HepG2 (cell line): Measurements from ENCODE around the gene SLC44A4. TPM values are rescaled to one million over a fixed set of nuclear protein-coding genes. Genes with fewer than 3 reads are reported as not detected.

Experiments used
- ERF ChIP-seq: IDR thresholded peaks from 2 replicates; pipeline ENCODE4 v1.6.1; 2018; ENCODE audit warnings: missing biosample characterization, missing genetic modification reagents
- MAZ ChIP-seq, 2 experiments: sonication (generic) in 1 of 2; formaldehyde crosslinking in 1 of 2; IDR thresholded peaks; 2 replicates each; pipeline versions ENCODE4 v1.5.0 to v1.6.1; 2012 to 2020; ENCODE audit warnings: low read depth in 2 of 2, mild to moderate bottlenecking in 2 of 2, borderline replicate concordance in 1 of 2, improper control_type of control experiment in 1 of 2, low read length in 1 of 2, missing genetic modification reagents in 1 of 2, moderate library complexity in 1 of 2
- MYC ChIP-seq: sonication (generic); formaldehyde crosslinking; IDR thresholded peaks from 2 replicates; pipeline ENCODE4 v1.9.0; 2021; ENCODE audit warnings: missing genetic modification reagents, borderline replicate concordance
- ONECUT2 ChIP-seq: sonication (generic); formaldehyde crosslinking; IDR thresholded peaks from 2 replicates; pipeline ENCODE4 v1.4.0; 2020; ENCODE audit warnings: missing genetic modification reagents
- RFX3 ChIP-seq: IDR thresholded peaks from 2 replicates; pipeline ENCODE4 v1.6.1; 2016; ENCODE audit warnings: missing biosample characterization, missing genetic modification reagents
- SNRNP70 ChIP-seq: fragments of 200-400 bp; formaldehyde crosslinking; IDR thresholded peaks from 2 replicates; pipeline ENCODE4 v1.6.1; 2017; ENCODE audit warnings: mild to moderate bottlenecking, low read depth, low read length, moderate library complexity
- ZNF160 ChIP-seq: sonication (generic); formaldehyde crosslinking; IDR thresholded peaks from 2 replicates; pipeline ENCODE4 v1.8.0; 2022; ENCODE audit warnings: mild to moderate bottlenecking, inconsistent platforms, missing genetic modification reagents
- ZNF354B ChIP-seq: sonication (generic); formaldehyde crosslinking; IDR thresholded peaks from 2 replicates; pipeline ENCODE4 v1.8.0; 2022; ENCODE audit warnings: mild to moderate bottlenecking, missing genetic modification reagents
- ZNF598 ChIP-seq: sonication (generic); formaldehyde crosslinking; IDR thresholded peaks from 2 replicates; pipeline ENCODE4 v1.5.1; 2020; ENCODE audit warnings: mild to moderate bottlenecking, missing genetic modification reagents, borderline replicate concordance
- polyA plus RNA-seq, 8 experiments: library from polyadenylated mRNA; depleted of rRNA in 3 of 8; stranded (reverse) in 7 of 8; unstranded in 1 of 8; fragments of >200 nt; fragmentation: Illumina TruSeq in 4 of 8; extraction: Trizol in 4 of 8; gene quantifications; 2 replicates each; pipeline versions ENCODE4 v1.2.1 to v1.2.3, GENCODE V29; 2011 to 2016; ENCODE audit warnings: low read depth in 4 of 8, missing spikeins in 1 of 8, mixed read lengths in 1 of 8; ENCODE audit not compliant: insufficient read depth in 1 of 8
- total RNA-seq, 5 experiments: library from RNA; depleted of rRNA; stranded (reverse); fragments of >200 nt; fragmentation: Illumina TruSeq; extraction: Trizol; gene quantifications; 2 replicates each; pipeline ENCODE4 v1.2.3, GENCODE V29; 2016; ENCODE audit warnings: low read depth in 1 of 5
- TF ChIP-seq, protein P1 (sequence below): sonication (generic); formaldehyde crosslinking; IDR thresholded peaks from 2 replicates; pipeline ENCODE4 v1.5.0; 2020; ENCODE audit warnings: missing genetic modification reagents
- TF ChIP-seq, protein P2 (sequence below): sonication (generic); IDR thresholded peaks from 2 replicates; pipeline ENCODE4 v1.6.1; 2016; ENCODE audit warnings: low read depth, borderline replicate concordance
- TF ChIP-seq, protein P3 (sequence below): sonication (generic); formaldehyde crosslinking; IDR thresholded peaks from 2 replicates; pipeline ENCODE4 v1.4.0; 2020; ENCODE audit warnings: missing genetic modification reagents
- TF ChIP-seq, protein P4 (sequence below): sonication (generic); formaldehyde crosslinking; IDR thresholded peaks from 2 replicates; pipeline ENCODE4 v1.4.0; 2020; ENCODE audit warnings: missing genetic modification reagents
- TF ChIP-seq, protein P5 (sequence below): sonication (generic); formaldehyde crosslinking; IDR thresholded peaks from 2 replicates; pipeline ENCODE4 v1.5.1; 2020; ENCODE audit warnings: mild to moderate bottlenecking, missing genetic modification reagents, moderate library complexity

Gene SLC44A4
- total and polyA plus RNA-seq, 2 of the 13 experiments (the other 11 are each of a cell fraction or from before 2014, with no cell fraction given), result 3.5 to 5.9 TPM

DNA sequence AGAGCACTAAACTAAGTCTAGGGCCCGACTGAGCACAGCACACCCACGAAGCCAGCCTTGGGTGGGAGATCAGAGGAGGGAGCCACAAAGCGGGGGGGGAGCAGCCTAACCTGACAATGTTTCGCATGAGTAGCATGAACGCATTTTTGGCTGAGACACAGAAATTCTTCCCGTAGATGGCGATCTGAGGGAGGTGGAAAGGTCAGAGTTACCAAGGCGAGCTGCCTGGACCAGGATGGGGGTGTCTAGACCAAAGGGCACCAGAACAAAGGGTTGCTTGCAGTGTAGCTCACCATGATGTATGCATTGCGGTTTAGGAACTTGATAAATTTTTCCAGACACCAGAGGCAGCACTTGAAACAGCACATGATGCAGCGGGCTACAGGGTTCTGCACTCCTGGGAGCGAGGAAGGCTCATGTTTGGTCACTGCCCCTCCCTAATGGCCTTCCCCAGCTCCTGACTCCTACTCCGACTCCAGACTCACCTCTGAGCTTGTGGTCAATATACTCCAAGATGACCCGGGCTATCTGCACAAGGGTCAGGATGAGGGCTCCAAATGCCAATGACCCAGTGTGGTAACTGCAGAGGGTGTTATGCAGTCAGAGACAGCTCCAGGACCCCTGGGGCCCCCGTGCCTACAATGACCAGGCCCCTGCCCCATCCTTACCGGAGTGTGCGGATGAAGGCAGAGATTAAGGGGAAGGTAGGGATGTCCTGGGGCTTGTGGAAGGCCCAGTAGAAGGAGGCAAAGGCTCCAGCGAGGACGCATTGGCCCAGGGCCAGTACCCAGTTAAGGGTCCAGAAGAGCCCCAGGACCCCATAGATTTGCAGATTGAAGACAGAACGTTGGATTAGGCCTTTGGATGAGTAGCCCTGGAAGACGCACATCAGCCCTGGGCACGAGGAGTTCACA lies 13.3 kb downstream of the SLC44A4 start (continued):
- TF ChIP-seq MAZ (IDR thresholded peaks at IDR 0.05; ENCODE audit: borderline replicate concordance, low read depth, low read length) (peak; percentile 19; the same call in 1 of the 2 replicates), MAZ (CRISPR knock-in tag; IDR thresholded peaks at IDR 0.05; ENCODE audit: low read depth) (peak; percentile 76), ZNF160 (CRISPR knock-in tag) (peak; percentile 69; the same call in 1 of the 2 replicates), SNRNP70 (no peak), RFX3 (CRISPR knock-in tag) (no peak), MYC (CRISPR knock-in tag) (peak; percentile 77), ONECUT2 (CRISPR knock-in tag) (peak; percentile 70; the same call in 1 of the 2 replicates), ZNF354B (CRISPR knock-in tag) (peak; percentile 64; the same call in 1 of the 2 replicates), ERF (CRISPR knock-in tag) (peak; percentile 74), ZNF598 (CRISPR knock-in tag) (no peak; the same call in 1 of the 2 replicates)
- TF ChIP-seq, protein P1, sequence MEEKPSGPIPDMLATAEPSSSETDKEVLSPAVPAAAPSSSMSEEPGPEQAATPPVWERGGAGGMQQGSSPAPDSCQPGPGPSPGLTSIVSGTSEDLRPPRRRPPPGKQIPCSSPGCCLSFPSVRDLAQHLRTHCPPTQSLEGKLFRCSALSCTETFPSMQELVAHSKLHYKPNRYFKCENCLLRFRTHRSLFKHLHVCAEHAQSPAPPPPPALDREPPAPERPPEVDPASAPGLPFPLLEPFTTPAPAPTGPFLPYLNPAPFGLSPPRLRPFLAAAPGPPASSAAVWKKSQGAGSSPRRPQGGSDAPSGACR (CRISPR knock-in tag), result no peak
- TF ChIP-seq, protein P2, sequence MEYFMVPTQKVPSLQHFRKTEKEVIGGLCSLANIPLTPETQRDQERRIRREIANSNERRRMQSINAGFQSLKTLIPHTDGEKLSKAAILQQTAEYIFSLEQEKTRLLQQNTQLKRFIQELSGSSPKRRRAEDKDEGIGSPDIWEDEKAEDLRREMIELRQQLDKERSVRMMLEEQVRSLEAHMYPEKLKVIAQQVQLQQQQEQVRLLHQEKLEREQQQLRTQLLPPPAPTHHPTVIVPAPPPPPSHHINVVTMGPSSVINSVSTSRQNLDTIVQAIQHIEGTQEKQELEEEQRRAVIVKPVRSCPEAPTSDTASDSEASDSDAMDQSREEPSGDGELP, result peak; percentile 67; the same call in 1 of the 2 replicates
- TF ChIP-seq, protein P3, sequence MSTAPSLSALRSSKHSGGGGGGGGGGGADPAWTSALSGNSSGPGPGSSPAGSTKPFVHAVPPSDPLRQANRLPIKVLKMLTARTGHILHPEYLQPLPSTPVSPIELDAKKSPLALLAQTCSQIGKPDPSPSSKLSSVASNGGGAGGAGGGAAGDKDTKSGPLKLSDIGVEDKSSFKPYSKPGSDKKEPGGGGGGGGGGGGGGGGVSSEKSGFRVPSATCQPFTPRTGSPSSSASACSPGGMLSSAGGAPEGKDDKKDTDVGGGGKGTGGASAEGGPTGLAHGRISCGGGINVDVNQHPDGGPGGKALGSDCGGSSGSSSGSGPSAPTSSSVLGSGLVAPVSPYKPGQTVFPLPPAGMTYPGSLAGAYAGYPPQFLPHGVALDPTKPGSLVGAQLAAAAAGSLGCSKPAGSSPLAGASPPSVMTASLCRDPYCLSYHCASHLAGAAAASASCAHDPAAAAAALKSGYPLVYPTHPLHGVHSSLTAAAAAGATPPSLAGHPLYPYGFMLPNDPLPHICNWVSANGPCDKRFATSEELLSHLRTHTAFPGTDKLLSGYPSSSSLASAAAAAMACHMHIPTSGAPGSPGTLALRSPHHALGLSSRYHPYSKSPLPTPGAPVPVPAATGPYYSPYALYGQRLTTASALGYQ (CRISPR knock-in tag), result peak; percentile 93
- TF ChIP-seq, protein P4, sequence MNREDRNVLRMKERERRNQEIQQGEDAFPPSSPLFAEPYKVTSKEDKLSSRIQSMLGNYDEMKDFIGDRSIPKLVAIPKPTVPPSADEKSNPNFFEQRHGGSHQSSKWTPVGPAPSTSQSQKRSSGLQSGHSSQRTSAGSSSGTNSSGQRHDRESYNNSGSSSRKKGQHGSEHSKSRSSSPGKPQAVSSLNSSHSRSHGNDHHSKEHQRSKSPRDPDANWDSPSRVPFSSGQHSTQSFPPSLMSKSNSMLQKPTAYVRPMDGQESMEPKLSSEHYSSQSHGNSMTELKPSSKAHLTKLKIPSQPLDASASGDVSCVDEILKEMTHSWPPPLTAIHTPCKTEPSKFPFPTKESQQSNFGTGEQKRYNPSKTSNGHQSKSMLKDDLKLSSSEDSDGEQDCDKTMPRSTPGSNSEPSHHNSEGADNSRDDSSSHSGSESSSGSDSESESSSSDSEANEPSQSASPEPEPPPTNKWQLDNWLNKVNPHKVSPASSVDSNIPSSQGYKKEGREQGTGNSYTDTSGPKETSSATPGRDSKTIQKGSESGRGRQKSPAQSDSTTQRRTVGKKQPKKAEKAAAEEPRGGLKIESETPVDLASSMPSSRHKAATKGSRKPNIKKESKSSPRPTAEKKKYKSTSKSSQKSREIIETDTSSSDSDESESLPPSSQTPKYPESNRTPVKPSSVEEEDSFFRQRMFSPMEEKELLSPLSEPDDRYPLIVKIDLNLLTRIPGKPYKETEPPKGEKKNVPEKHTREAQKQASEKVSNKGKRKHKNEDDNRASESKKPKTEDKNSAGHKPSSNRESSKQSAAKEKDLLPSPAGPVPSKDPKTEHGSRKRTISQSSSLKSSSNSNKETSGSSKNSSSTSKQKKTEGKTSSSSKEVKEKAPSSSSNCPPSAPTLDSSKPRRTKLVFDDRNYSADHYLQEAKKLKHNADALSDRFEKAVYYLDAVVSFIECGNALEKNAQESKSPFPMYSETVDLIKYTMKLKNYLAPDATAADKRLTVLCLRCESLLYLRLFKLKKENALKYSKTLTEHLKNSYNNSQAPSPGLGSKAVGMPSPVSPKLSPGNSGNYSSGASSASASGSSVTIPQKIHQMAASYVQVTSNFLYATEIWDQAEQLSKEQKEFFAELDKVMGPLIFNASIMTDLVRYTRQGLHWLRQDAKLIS, result no peak
- TF ChIP-seq, protein P5, sequence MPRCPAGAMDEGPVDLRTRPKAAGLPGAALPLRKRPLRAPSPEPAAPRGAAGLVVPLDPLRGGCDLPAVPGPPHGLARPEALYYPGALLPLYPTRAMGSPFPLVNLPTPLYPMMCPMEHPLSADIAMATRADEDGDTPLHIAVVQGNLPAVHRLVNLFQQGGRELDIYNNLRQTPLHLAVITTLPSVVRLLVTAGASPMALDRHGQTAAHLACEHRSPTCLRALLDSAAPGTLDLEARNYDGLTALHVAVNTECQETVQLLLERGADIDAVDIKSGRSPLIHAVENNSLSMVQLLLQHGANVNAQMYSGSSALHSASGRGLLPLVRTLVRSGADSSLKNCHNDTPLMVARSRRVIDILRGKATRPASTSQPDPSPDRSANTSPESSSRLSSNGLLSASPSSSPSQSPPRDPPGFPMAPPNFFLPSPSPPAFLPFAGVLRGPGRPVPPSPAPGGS, result peak; percentile 71; the same call in 1 of the 2 replicates
